Breast epithelium (tissue), 4 donors: ENCODE measurements around the gene RELCH. TPM values are rescaled to one million over a fixed set of nuclear protein-coding genes. Genes with fewer than 3 reads are reported as not detected.

Source experiments
- DNase-seq, 2 donors: peaks; one replicate each; pipeline ENCODE4 v3.0.0-alpha.2; 2019; ENCODE audit warnings: low spot score in 2 of 2
- H3K27ac ChIP-seq, 2 donors: fragments of 200-600 bp; sonication (generic) in 1 of 2; one replicate each; pipeline ENCODE4 v1.5.1; 2016 to 2019; ENCODE audit warnings: mild to moderate bottlenecking in 1 of 2
- H3K27me3 ChIP-seq, 2 donors: fragments of 200-600 bp; sonication (generic) in 1 of 2; one replicate each; pipeline versions ENCODE4 v1.5.1 to v1.6.0; 2017 to 2019; ENCODE audit warnings: control low read depth in 1 of 2, mild to moderate bottlenecking in 1 of 2
- H3K36me3 ChIP-seq: fragments of 200-600 bp; one replicate; pipeline ENCODE4 v1.5.1; 2019
- H3K4me1 ChIP-seq, 2 donors: fragments of 200-600 bp; sonication (generic); one replicate each; pipeline ENCODE4 v1.5.1; 2016 to 2019; ENCODE audit warnings: control low read depth in 1 of 2
- H3K4me3 ChIP-seq, 3 donors: fragments of 200-600 bp; sonication (generic); 1 replicate in 2 of 3; 2 replicates in 1 of 3; pipeline ENCODE4 v1.5.1; 2016 to 2019; ENCODE audit warnings: mild to moderate bottlenecking in 3 of 3, moderate library complexity in 2 of 3
- H3K9me3 ChIP-seq, 2 donors: fragments of 200-600 bp; sonication (generic) in 1 of 2; one replicate each; pipeline ENCODE4 v1.5.1; 2016 to 2019; ENCODE audit warnings: control low read depth in 1 of 2
- CTCF ChIP-seq, 3 donors: fragments of 450-650 bp; IDR thresholded peaks; one replicate each; pipeline ENCODE4 v1.5.1; 2016 to 2017; ENCODE audit warnings: antibody characterized with exemption in 3 of 3, mild to moderate bottlenecking in 3 of 3, moderate library complexity in 3 of 3
- POLR2A ChIP-seq: fragments of 450-650 bp; IDR thresholded peaks from one replicate; pipeline ENCODE4 v1.6.1; 2016; ENCODE audit warnings: antibody characterized with exemption, mild to moderate bottlenecking, moderate library complexity
- POLR2AphosphoS5 ChIP-seq, 3 donors: sonication (generic); formaldehyde crosslinking; IDR thresholded peaks; one replicate each; pipeline ENCODE4 v1.6.1; 2017; ENCODE audit warnings: antibody characterized with exemption in 3 of 3
- intact Hi-C: fragments of 100-400 bp; cut with DNase I; formaldehyde crosslinking; loops from one replicate; pipeline ENCODE4 v1.15.1; 2023; ENCODE audit warnings: low total_unique reads
- total RNA-seq, 3 donors: library from RNA; depleted of rRNA; stranded (reverse); fragments of >200 nt; gene quantifications; one replicate each; pipeline ENCODE4 v1.1.0, GENCODE V29; 2016

The RELCH gene
- total RNA-seq, 3 donors from 2014 or later = 33.0 to 69.4 (median 45.9) TPM

DNA sequence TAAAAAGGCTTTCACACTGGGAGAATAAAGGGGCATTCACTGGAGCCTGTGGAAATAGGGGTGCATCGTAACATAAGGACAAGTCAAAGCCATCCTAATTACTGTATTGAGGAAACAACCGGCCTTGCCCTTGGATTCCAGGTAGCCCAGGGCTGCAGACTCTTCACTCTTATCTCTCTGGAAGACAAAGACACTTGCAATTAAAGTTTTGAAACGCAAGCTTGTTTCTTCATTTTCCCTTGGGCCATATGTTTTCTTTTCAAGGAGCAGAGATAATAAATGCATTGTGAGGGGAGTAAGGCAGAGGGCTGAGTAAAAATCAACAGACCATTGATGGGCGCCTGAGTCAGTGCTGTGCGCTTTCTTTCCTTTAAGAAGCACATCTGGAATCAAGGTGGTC lies 149.6 kb downstream of the RELCH start:
- no peak for TF ChIP-seq POLR2A
- no peak for TF ChIP-seq CTCF (IDR thresholded peaks at IDR 0.05)
- DNase-seq = no peak
- no peaks in the 10 kb centered on the region for H3K9me3 ChIP-seq
- no peaks in the 10 kb centered on the region for H3K36me3 ChIP-seq
- H3K4me1 ChIP-seq = no peaks in the 10 kb centered on the region
- H3K27ac ChIP-seq = no peak overlapping the region
- no peaks in the 10 kb centered on the region for H3K27me3 ChIP-seq
- no peak overlapping the region for H3K4me3 ChIP-seq
- intact Hi-C loops = no loop called here

GRCh38 chr18:62337336-62337735 lies 150.3 kb downstream of the RELCH start:
- Histone ChIP-seq H3K4me1 (no peaks in the 10 kb centered on the region), H3K4me3 (no peak overlapping the region), H3K36me3 (no peaks in the 10 kb centered on the region), H3K27me3 (no peaks in the 10 kb centered on the region), H3K9me3 (no peaks in the 10 kb centered on the region), H3K27ac (no peak overlapping the region)
- intact Hi-C loops = no loop called here
- no peak for DNase-seq
- TF ChIP-seq POLR2A (no peak), CTCF (IDR thresholded peaks at IDR 0.05) (no peak), POLR2AphosphoS5 (IDR thresholded peaks at IDR 0.05) (no peak)

DNA sequence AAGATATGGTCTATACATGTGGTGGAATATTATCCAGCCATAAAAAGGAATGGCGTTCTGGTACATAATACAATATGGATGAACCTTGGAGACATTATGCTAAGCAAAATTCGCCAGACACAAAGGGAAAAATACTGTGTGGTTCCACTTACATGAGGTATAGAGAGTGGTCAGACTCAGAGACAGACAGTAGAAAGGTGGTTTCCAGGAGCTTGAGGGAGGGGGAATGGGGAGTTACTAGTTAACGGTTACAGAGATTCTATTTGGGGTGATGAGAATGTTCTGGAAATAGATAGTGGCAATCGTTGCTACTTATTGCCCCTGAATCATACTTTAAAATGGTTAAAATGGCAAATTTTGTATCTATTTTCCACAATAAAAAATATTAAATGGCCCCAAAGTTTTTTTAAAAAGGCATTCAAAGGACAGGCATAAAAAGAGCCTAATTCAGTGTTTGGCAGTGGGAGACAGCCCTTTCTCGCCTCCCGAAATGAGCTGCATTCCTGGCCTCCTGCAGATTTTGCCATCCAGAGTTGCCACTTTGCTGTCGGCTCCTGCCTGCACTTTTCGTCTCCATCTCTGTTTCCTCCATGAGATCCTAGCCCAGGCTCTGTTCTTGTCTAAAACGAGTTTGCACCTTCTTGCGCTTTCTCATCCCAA lies 151.5 kb downstream of the RELCH start:
- Histone ChIP-seq H3K4me1 (no peaks in the 10 kb centered on the region), H3K27me3 (no peaks in the 10 kb centered on the region), H3K4me3 (no peak overlapping the region), H3K9me3 (no peaks in the 10 kb centered on the region), H3K36me3 (no peaks in the 10 kb centered on the region), H3K27ac (no peak overlapping the region)
- intact Hi-C loops = no loop called here
- TF ChIP-seq CTCF (IDR thresholded peaks at IDR 0.05) (no peak), POLR2A (no peak), POLR2AphosphoS5 (IDR thresholded peaks at IDR 0.05) (no peak)
- no peak for DNase-seq

GRCh38 chr18:62339106-62339988 lies 152.3 kb downstream of the RELCH start:
- intact Hi-C loops = no loop called here
- Histone ChIP-seq H3K4me1 (no peaks in the 10 kb centered on the region), H3K4me3 (no peak overlapping the region), H3K27me3 (no peaks in the 10 kb centered on the region), H3K9me3 (no peaks in the 10 kb centered on the region), H3K27ac (no peak overlapping the region), H3K36me3 (no peaks in the 10 kb centered on the region)
- no peak for TF ChIP-seq POLR2AphosphoS5 (IDR thresholded peaks at IDR 0.05)
- no peak for TF ChIP-seq CTCF (IDR thresholded peaks at IDR 0.05)
- TF ChIP-seq POLR2A = no peak
- DNase-seq = no peak

DNA sequence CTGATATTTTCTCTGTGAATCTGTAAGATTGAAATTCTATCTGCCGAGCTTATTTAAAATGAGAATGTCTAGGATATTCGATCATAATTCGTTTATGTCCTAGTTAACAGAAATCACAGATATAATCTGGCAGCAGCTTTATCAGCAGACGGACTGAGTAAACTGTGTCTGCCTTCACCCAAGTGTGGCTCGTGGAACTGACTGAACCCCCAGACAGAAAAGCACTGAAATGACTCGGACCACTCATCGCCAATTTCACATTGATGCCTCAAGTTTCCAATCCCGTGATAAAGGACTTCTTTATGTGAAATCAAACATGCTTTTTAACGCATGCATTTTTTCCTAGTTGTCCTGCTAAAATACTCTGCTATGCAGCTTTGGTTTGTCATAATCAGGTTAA lies 153.9 kb downstream of the RELCH start:
- intact Hi-C loops = no loop called here
- DNase-seq = no peak
- Histone ChIP-seq H3K27ac (no peak overlapping the region), H3K27me3 (no peaks in the 10 kb centered on the region), H3K36me3 (no peaks in the 10 kb centered on the region), H3K4me3 (no peak overlapping the region), H3K4me1 (no peaks in the 10 kb centered on the region), H3K9me3 (no peaks in the 10 kb centered on the region)
- no peak for TF ChIP-seq POLR2AphosphoS5 (IDR thresholded peaks at IDR 0.05)
- no peak for TF ChIP-seq CTCF (IDR thresholded peaks at IDR 0.05)
